Measurements from ENCODE around the gene RAB20. TPM values are rescaled to one million over a fixed set of nuclear protein-coding genes. Genes with fewer than 3 reads are reported as not detected.

RAB20 gene
- total and polyA plus RNA-seq, 9 of the 15 experiments (the other 6 are each of a cell fraction or from before 2014, with no cell fraction given), result 0.62 to 9.2 (median 5.4) TPM

DNA sequence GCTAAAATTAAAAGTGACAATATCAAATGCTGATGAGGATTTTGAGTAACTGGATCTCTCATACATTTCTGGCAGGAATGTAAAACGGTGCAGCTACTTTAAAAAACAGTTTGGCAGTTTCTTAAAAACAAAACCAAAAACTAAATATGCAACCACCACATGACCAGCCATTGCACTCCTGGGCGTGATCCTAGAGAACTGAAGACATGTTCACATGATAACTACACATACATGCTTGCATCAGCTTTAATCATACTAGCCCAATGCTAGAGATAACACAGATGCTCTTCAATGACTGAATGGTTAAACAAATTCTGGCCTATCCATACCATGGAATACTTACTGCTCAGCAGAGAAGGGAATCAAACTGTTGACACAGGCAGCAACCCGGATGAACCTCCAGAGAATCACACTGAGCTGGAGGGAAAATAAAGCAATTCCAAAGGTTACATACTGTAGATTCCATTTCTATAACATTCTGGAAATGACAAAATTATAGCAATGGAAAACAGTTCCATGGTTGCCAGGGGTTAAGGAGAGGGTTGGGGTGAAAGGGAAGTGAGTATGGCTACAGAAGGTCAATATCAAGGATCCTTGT is 28.4 kb upstream of the RAB20 start:
- no peak overlapping the region for H3K4me3 ChIP-seq
- FAIRE-seq, result no peak
- in situ Hi-C loops (cut with MboI), result loop anchor here (10.0 kb wide), 1 partner anchor 235 kb away; no protein-coding TSS in a partner anchor
- intact Hi-C loops (cut with micrococcal nuclease), result loop anchor here (5.0 to 10.0 kb wide), 2 partner anchors 327 to 455 kb away; partner anchors contain the start of gene ANKRD10
- H4K20me1 ChIP-seq (replicated peaks; ENCODE audit: control insufficient read depth, insufficient read depth, low read length), result no peaks in the 10 kb centered on the region
- H3K27ac ChIP-seq (ENCODE audit: extremely low read depth, low read depth, low read length), result no peak overlapping the region
- peaks cover 0 to 4% of the 10 kb centered on the region in 2 experiments; a peak in 2 of 5 replicates for H3K4me1 ChIP-seq (replicated peaks in 1 of 2; ENCODE audit: control insufficient read depth in 2 of 2, insufficient read depth in 2 of 2, low read length in 2 of 2)
- no peaks in the 10 kb centered on the region for H3K27me3 ChIP-seq (ENCODE audit: control insufficient read depth in 2 of 2, insufficient read depth in 2 of 2, low read length in 2 of 2)
- H3K9me1 ChIP-seq (ENCODE audit: control insufficient read depth, insufficient read depth, low read length), result no peaks in the 10 kb centered on the region
- 10% methylated on average over 3 of the region's 3 CpGs for WGBS (ENCODE audit: insufficient coverage, low coverage, missing lambda C conversion rate)
- 0 out of 3 replicates have a peak, but pooled peaks have one; percentile 26 for ATAC-seq
- no peaks in the 10 kb centered on the region for H3K9me3 ChIP-seq (replicated peaks; ENCODE audit: control insufficient read depth, insufficient read depth, low read depth, low read length)
- H3K9ac ChIP-seq (ENCODE audit: insufficient read depth in 1 of 2, low read depth in 2 of 2, low read length in 2 of 2), result no peak overlapping the region
- no peaks in the 10 kb centered on the region for H3K79me2 ChIP-seq (ENCODE audit: control insufficient read depth, insufficient read depth, low read length)
- POLR2A ChIA-PET, result no interaction called here
- H2AFZ ChIP-seq (ENCODE audit: low read depth, low read length), result peak overlapping the region; percentile 51; the same call in 1 of the 2 replicates
- no peak for DNase-seq (ENCODE audit: extremely low read depth in 1 of 4, low spot score in 3 of 4)
- TF ChIP-seq ZBTB26 (CRISPR knock-in tag; IDR thresholded peaks at IDR 0.05) (no peak), ESRRA (IDR thresholded peaks at IDR 0.05; ENCODE audit: borderline replicate concordance, low read depth) (no peak)
- CTCF ChIA-PET (ENCODE audit: low intra/inter-chr PET ratio), result no interaction called here
- H3K4me2 ChIP-seq (ENCODE audit: insufficient read depth, low read length), result no peak overlapping the region
- BruUV-seq (replicated peaks), result no TSS peak
- H3K36me3 ChIP-seq (ENCODE audit: control insufficient read depth, insufficient read depth, low read length), result no peaks in the 10 kb centered on the region
